Tibial nerve (tissue), 4 donors: Measurements from ENCODE around the gene LPCAT4. TPM values are rescaled to one million over a fixed set of nuclear protein-coding genes. Genes with fewer than 3 reads are reported as not detected.

Experiments
- DNase-seq, 2 donors: peaks; one replicate each; pipeline ENCODE4 v3.0.0-alpha.2; 2019; ENCODE audit warnings: low spot score in 2 of 2
- H3K27ac ChIP-seq, 4 donors: fragments of 200-600 bp; sonication (generic) in 3 of 4; one replicate each; pipeline ENCODE4 v1.5.1; 2017 to 2019; ENCODE audit warnings: mild to moderate bottlenecking in 1 of 4
- H3K27me3 ChIP-seq, 2 donors: fragments of 200-600 bp; sonication (generic) in 1 of 2; one replicate each; pipeline versions ENCODE4 v1.5.1 to v1.6.0; 2017 to 2019
- H3K36me3 ChIP-seq, 3 donors: fragments of 200-600 bp; sonication (generic); one replicate each; pipeline ENCODE4 v1.5.1; 2018 to 2019
- H3K4me1 ChIP-seq, 4 donors: fragments of 200-600 bp; sonication (generic) in 3 of 4; one replicate each; pipeline ENCODE4 v1.5.1; 2017 to 2019
- H3K4me3 ChIP-seq, 4 donors: fragments of 200-600 bp; sonication (generic) in 3 of 4; one replicate each; pipeline ENCODE4 v1.5.1; 2017 to 2019; ENCODE audit warnings: mild to moderate bottlenecking in 1 of 4, moderate library complexity in 1 of 4
- H3K9me3 ChIP-seq, 4 donors: fragments of 200-600 bp; sonication (generic) in 3 of 4; one replicate each; pipeline ENCODE4 v1.5.1; 2017 to 2019
- CTCF ChIP-seq, 5 experiments: fragments of 200-600 bp in 3 of 5; fragments of 450-650 bp in 2 of 5; sonication (generic) in 3 of 5; IDR thresholded peaks; one replicate each; pipeline ENCODE4 v1.5.1; 2016 to 2019; ENCODE audit warnings: antibody characterized with exemption in 5 of 5, mild to moderate bottlenecking in 3 of 5, moderate library complexity in 2 of 5
- EP300 ChIP-seq, 2 donors: sonication (generic); formaldehyde crosslinking; IDR thresholded peaks; one replicate each; pipeline ENCODE4 v1.6.1; 2017; ENCODE audit warnings: antibody characterized with exemption in 2 of 2, mild to moderate bottlenecking in 1 of 2
- POLR2A ChIP-seq, 2 donors: fragments of 450-650 bp; IDR thresholded peaks; one replicate each; pipeline ENCODE4 v1.6.1; 2017; ENCODE audit warnings: antibody characterized with exemption in 2 of 2, mild to moderate bottlenecking in 2 of 2, moderate library complexity in 2 of 2
- WGBS, 2 donors: methylation state at CpG; one replicate each; pipeline ENCODE4 v1.1.5; 2018; 5-methylcytosine and 5-hydroxymethylcytosine counted together
- total RNA-seq, 4 donors: library from RNA; depleted of rRNA; stranded (reverse); fragments of >200 nt; gene quantifications; one replicate each; pipeline ENCODE4 v1.1.0, GENCODE V29; 2016

Gene LPCAT4
- total RNA-seq, 4 donors from 2014 or later: 14.0 to 38.8 (median 31.9) TPM

GRCh38 chr15:34362047-34362773 is 4.8 kb downstream of the LPCAT4 start:
- Histone ChIP-seq H3K4me3 (no peak overlapping the region), H3K27me3 (no peaks in the 10 kb centered on the region), H3K4me1 (peaks cover 0 to 14% (median 9%) of the 10 kb centered on the region in 4 donors), H3K27ac (peak overlapping the region in 1 of 4 donors; percentile 41), H3K9me3 (no peaks in the 10 kb centered on the region), H3K36me3 (peaks cover 0 to 69% (median 0%) of the 10 kb centered on the region in 3 donors)
- no peak for DNase-seq
- 75 to 79% methylated on average over 10 of the region's 10 CpGs for WGBS, 2 donors
- TF ChIP-seq CTCF (IDR thresholded peaks at IDR 0.05) (no peak), POLR2A (IDR thresholded peaks at IDR 0.05) (no peak), EP300 (IDR thresholded peaks at IDR 0.05) (no peak)

DNA sequence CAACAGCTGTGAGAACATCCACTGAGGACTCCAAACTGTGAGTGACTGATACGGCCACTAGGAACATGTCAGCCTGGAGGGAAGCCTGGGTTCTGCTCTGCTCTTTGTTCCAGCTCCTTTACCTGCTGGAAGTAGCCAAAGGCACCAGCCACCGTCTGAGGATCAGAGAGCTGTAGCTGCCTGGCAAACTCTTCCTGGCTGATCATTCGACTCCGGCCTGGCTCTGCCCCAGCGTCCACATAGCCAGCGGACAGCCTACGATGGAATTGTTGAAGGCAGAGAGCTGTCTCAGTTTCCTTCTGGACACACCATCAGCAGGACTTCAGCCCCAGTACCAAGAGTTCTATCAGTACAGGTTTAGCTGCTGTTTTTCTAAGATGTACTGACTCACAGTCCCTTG is 5.7 kb downstream of the LPCAT4 start:
- Histone ChIP-seq H3K4me1 (peaks cover 0 to 14% (median 9%) of the 10 kb centered on the region in 4 donors), H3K27me3 (no peaks in the 10 kb centered on the region), H3K27ac (no peak overlapping the region), H3K36me3 (peaks cover 0 to 78% (median 0%) of the 10 kb centered on the region in 3 donors), H3K9me3 (no peaks in the 10 kb centered on the region), H3K4me3 (no peak overlapping the region)
- TF ChIP-seq EP300 (IDR thresholded peaks at IDR 0.05): no peak
- no peak for TF ChIP-seq CTCF (IDR thresholded peaks at IDR 0.05)
- no peak for TF ChIP-seq POLR2A (IDR thresholded peaks at IDR 0.05)
- WGBS, 2 donors: 90 to 93% methylated on average over 7 of the region's 7 CpGs
- DNase-seq: no peak

- Histone ChIP-seq H3K36me3 (peaks cover 0 to 88% (median 0%) of the 10 kb centered on the region in 3 donors), H3K27ac (no peak overlapping the region), H3K4me1 (peaks cover 0 to 5% (median 1%) of the 10 kb centered on the region in 4 donors), H3K27me3 (no peaks in the 10 kb centered on the region), H3K4me3 (no peak overlapping the region), H3K9me3 (no peaks in the 10 kb centered on the region)
- no peak for TF ChIP-seq POLR2A (IDR thresholded peaks at IDR 0.05)
- TF ChIP-seq CTCF (IDR thresholded peaks at IDR 0.05): no peak
- no peak for TF ChIP-seq EP300 (IDR thresholded peaks at IDR 0.05)
- WGBS, 2 donors: 79 to 90% methylated on average over 1 of the region's 1 CpG
- DNase-seq: no peak
These were observed 6.7 kb downstream of the LPCAT4 start for GRCh38 chr15:34360298-34360697.

DNA sequence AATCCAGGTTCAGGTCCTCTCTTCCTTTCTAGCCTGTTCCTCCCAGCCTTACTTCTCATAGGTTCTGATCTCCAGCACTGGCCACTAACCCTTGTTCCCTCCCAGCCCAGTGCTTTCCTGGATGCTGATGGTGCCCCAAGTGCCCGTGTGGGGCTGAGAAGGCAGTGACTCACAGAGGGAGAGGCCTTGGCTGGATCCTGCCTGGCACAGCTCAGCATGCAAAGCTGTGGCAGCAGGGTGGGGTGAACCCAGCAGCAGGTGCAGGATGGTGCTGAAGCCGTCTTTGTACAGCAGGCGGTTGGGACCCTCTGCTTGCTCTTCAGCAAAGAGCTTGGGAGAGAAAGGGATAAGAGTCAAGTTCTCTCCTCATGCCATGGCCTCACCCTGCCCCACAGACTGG is 7.6 kb downstream of the LPCAT4 start:
- H3K4me3 ChIP-seq: no peak overlapping the region
- no peak overlapping the region for H3K27ac ChIP-seq
- 90 to 92% methylated on average over 3 of the region's 3 CpGs for WGBS, 2 donors
- peaks cover 0 to 95% (median 0%) of the 10 kb centered on the region in 3 donors for H3K36me3 ChIP-seq
- no peaks in the 10 kb centered on the region for H3K4me1 ChIP-seq
- TF ChIP-seq EP300 (IDR thresholded peaks at IDR 0.05) (no peak), POLR2A (IDR thresholded peaks at IDR 0.05) (no peak), CTCF (IDR thresholded peaks at IDR 0.05) (no peak)
- no peak for DNase-seq
- no peaks in the 10 kb centered on the region for H3K27me3 ChIP-seq
- no peaks in the 10 kb centered on the region for H3K9me3 ChIP-seq

- no peak overlapping the region for H3K27ac ChIP-seq
- no peaks in the 10 kb centered on the region for H3K4me1 ChIP-seq
- DNase-seq: no peak
- no peak for TF ChIP-seq EP300 (IDR thresholded peaks at IDR 0.05)
- no peak for TF ChIP-seq POLR2A (IDR thresholded peaks at IDR 0.05)
- TF ChIP-seq CTCF (IDR thresholded peaks at IDR 0.05): no peak
- H3K4me3 ChIP-seq: no peak overlapping the region
- H3K36me3 ChIP-seq: peaks cover 0 to 97% (median 0%) of the 10 kb centered on the region in 3 donors
- 89 to 94% methylated on average over 4 of the region's 4 CpGs for WGBS, 2 donors
- no peaks in the 10 kb centered on the region for H3K27me3 ChIP-seq
- H3K9me3 ChIP-seq: no peaks in the 10 kb centered on the region
These were observed 8.0 kb downstream of the LPCAT4 start for GRCh38 chr15:34358948-34359347.
